HL-60 (cell line): ENCODE data around the gene PAQR5.

Experiments
- DNase-seq, 2 experiments: peaks; one replicate each; pipeline ENCODE4 v3.0.0-alpha.2; 2010 to 2020; ENCODE audit warnings: low read depth in 1 of 2, low spot score in 1 of 2
- H3K27ac ChIP-seq: fragments of 250-450 bp; sonication (Bioruptor Pico); replicated peaks from 2 replicates; pipeline ENCODE4 v1.5.1; 2020; ENCODE audit warnings: mild to moderate bottlenecking, moderate library complexity
- H3K27me3 ChIP-seq: fragments of 250-450 bp; sonication (Bioruptor Pico); 2 replicates; pipeline ENCODE4 v1.5.1; 2021; ENCODE audit warnings: mild to moderate bottlenecking, moderate library complexity; ENCODE audit not compliant: insufficient read depth, poor library complexity, severe bottlenecking
- H3K4me3 ChIP-seq: replicated peaks from 2 replicates; pipeline ENCODE4 v1.5.1; 2011; ENCODE audit warnings: mild to moderate bottlenecking, control low read depth, low read length; ENCODE audit not compliant: insufficient read depth
- GABPA ChIP-seq: IDR thresholded peaks from 2 replicates; pipeline ENCODE4 v1.6.1; 2012; ENCODE audit warnings: low read depth
- POLR2AphosphoS5 ChIP-seq: IDR thresholded peaks from 2 replicates; pipeline ENCODE4 v1.6.1; 2012; ENCODE audit warnings: low read depth
- SPI1 ChIP-seq: IDR thresholded peaks from 2 replicates; pipeline ENCODE4 v1.6.1; 2012; ENCODE audit warnings: low read depth, mild to moderate bottlenecking, borderline replicate concordance
- TF ChIP-seq, protein P1 (sequence below): IDR thresholded peaks from one replicate; pipeline ENCODE4 v1.5.1; 2011; ENCODE audit warnings: low read length, control low read depth, inconsistent platforms; ENCODE audit not compliant: insufficient read depth
- TF ChIP-seq, protein P2 (sequence below): IDR thresholded peaks from 2 replicates; pipeline ENCODE4 v1.6.1; 2012; ENCODE audit warnings: low read depth; ENCODE audit not compliant: insufficient replicate concordance

PAQR5 gene

DNA sequence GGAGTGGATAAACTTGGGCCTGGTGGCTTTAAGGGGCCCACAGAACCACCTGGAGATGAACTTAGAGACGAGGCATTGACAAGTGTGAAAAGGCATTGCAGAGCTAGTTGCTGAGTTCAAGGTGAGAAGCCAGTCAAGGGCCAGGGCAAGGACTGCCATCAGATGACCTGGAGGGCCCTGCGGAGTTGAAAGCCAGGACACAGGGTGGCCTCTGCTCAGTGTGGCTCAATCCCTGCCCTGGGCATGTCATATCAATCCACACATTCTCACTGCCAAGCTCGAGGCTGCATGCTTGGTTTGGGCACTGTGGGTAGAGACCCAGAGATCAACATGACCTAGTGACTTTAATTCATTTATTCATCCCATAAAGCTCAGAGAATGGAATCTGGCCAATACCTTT is 9.2 kb downstream of the PAQR5 start:
- Histone ChIP-seq H3K27me3 (no peaks in the 10 kb centered on the region), H3K27ac (no peak overlapping the region), H3K4me3 (no peak overlapping the region)
- DNase-seq = no peak
- TF ChIP-seq, protein P1, sequence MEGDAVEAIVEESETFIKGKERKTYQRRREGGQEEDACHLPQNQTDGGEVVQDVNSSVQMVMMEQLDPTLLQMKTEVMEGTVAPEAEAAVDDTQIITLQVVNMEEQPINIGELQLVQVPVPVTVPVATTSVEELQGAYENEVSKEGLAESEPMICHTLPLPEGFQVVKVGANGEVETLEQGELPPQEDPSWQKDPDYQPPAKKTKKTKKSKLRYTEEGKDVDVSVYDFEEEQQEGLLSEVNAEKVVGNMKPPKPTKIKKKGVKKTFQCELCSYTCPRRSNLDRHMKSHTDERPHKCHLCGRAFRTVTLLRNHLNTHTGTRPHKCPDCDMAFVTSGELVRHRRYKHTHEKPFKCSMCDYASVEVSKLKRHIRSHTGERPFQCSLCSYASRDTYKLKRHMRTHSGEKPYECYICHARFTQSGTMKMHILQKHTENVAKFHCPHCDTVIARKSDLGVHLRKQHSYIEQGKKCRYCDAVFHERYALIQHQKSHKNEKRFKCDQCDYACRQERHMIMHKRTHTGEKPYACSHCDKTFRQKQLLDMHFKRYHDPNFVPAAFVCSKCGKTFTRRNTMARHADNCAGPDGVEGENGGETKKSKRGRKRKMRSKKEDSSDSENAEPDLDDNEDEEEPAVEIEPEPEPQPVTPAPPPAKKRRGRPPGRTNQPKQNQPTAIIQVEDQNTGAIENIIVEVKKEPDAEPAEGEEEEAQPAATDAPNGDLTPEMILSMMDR = no peak
- TF ChIP-seq POLR2AphosphoS5 (no peak), SPI1 (no peak), GABPA (no peak)
- TF ChIP-seq, protein P2, sequence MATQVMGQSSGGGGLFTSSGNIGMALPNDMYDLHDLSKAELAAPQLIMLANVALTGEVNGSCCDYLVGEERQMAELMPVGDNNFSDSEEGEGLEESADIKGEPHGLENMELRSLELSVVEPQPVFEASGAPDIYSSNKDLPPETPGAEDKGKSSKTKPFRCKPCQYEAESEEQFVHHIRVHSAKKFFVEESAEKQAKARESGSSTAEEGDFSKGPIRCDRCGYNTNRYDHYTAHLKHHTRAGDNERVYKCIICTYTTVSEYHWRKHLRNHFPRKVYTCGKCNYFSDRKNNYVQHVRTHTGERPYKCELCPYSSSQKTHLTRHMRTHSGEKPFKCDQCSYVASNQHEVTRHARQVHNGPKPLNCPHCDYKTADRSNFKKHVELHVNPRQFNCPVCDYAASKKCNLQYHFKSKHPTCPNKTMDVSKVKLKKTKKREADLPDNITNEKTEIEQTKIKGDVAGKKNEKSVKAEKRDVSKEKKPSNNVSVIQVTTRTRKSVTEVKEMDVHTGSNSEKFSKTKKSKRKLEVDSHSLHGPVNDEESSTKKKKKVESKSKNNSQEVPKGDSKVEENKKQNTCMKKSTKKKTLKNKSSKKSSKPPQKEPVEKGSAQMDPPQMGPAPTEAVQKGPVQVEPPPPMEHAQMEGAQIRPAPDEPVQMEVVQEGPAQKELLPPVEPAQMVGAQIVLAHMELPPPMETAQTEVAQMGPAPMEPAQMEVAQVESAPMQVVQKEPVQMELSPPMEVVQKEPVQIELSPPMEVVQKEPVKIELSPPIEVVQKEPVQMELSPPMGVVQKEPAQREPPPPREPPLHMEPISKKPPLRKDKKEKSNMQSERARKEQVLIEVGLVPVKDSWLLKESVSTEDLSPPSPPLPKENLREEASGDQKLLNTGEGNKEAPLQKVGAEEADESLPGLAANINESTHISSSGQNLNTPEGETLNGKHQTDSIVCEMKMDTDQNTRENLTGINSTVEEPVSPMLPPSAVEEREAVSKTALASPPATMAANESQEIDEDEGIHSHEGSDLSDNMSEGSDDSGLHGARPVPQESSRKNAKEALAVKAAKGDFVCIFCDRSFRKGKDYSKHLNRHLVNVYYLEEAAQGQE = no peak

DNA sequence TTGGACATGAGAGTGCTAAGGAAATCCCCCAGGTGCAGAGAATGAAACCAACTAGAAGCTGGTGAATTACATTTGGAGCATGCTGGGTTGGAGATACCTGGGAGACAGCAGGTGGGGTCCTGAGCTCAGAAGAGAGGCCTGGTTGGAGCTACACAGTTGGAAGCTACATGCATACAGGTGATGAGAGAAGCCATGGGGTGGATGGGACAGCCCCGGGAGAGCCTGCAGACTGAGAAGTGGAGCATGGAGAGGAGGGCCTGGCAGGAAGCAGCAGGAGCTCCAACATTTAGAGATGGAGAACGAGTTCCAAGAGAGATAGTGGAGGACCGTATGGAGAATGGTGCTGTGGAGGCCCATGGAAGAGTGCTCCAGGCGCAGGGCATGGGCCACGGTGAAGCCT is 10.2 kb downstream of the PAQR5 start:
- H3K27me3 ChIP-seq = no peaks in the 10 kb centered on the region
- H3K4me3 ChIP-seq = no peak overlapping the region
- no peak for DNase-seq
- TF ChIP-seq SPI1 (no peak), POLR2AphosphoS5 (no peak), GABPA (no peak)
- TF ChIP-seq, protein P2 = no peak
- TF ChIP-seq, protein P1 = no peak
- no peak overlapping the region for H3K27ac ChIP-seq

DNA sequence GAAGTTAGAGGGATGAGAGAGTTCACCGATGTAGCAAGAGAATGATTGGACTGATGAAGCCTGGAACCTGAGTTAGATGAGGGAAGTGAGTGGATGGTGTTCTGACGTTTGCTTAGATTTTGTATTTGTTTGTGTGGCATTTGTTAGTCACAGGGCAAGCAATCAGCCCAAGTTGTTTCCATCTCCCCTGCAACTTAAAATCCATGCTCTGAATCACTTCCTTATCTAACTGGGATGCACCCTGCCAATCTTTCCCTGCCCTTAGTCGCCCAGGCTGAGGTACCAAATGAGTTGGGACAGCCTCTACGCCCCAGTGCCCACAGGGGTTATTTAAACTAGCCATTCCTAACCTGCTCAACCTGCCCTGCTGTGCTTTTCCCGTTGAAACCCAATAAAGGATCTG is 12.6 kb downstream of the PAQR5 start:
- TF ChIP-seq, protein P1 = no peak
- TF ChIP-seq, protein P2 = no peak
- TF ChIP-seq GABPA (no peak), SPI1 (no peak), POLR2AphosphoS5 (no peak)
- Histone ChIP-seq H3K4me3 (no peak overlapping the region), H3K27me3 (no peaks in the 10 kb centered on the region), H3K27ac (no peak overlapping the region)
- DNase-seq = no peak
